Sigmoid colon (tissue), 4 donors: ENCODE measurements around the gene MAGEC3.

Source experiments
- CTCF ChIP-seq, 4 experiments: fragments of 450-650 bp in 3 of 4; fragments of 200-600 bp in 1 of 4; IDR thresholded peaks; one replicate each; pipeline ENCODE4 v1.5.1; 2016 to 2019; ENCODE audit warnings: antibody characterized with exemption in 4 of 4, mild to moderate bottlenecking in 3 of 4, moderate library complexity in 2 of 4
- EP300 ChIP-seq, 4 donors: sonication (generic); formaldehyde crosslinking; IDR thresholded peaks; one replicate each; pipeline ENCODE4 v1.6.1; 2017; ENCODE audit warnings: antibody characterized with exemption in 4 of 4
- POLR2AphosphoS5 ChIP-seq, 4 donors: sonication (generic); formaldehyde crosslinking; IDR thresholded peaks; one replicate each; pipeline ENCODE4 v1.6.1; 2017; ENCODE audit warnings: antibody characterized with exemption in 4 of 4

DNA sequence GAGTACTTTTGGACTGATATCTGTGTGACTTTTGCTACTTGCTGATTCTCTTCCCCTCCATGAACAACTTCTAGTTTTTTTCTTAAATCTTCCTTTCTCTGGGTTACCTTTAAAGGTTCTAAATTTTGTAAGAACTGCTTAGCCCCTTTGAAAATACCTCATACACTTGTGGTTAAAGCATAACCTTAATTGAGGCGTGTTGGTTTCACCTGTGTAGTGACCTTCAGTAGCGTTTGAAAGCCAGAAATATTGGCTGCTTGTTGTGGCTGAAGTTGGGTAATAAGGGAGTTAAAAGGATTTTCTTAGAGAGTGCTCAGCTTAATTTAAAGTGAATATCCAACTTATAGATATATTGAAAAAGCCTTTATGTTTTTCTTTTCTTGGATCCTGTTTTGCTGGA, 97.5 kb downstream of the MAGEC3 start:
- no peak for TF ChIP-seq CTCF (IDR thresholded peaks at IDR 0.05)
- TF ChIP-seq POLR2AphosphoS5 (IDR thresholded peaks at IDR 0.05): no peak
- no peak for TF ChIP-seq EP300 (IDR thresholded peaks at IDR 0.05)
